Measurements from ENCODE around the gene ACSL3. TPM values are rescaled to one million over a fixed set of nuclear protein-coding genes. Genes with fewer than 3 reads are reported as not detected.
"Not testable (repeated sequence)": the region's sequence is repeated elsewhere in the genome, so short reads cannot be mapped to it uniquely, and the experiment has no call there.

The ACSL3 gene
- polyA plus RNA-seq, 3 donors = 74.2 to 91.8 (median 77.1) TPM

GRCh38 chr2:222907790-222908441 lies 47.1 kb downstream of the ACSL3 start:
- DNase-seq (ENCODE audit: low read depth in 3 of 3, low spot score in 2 of 3) = no peak

- no peak for DNase-seq (ENCODE audit: low read depth in 3 of 3, low spot score in 2 of 3)
Measured at GRCh38 chr2:222909286-222909685, 48.5 kb downstream of the ACSL3 start.

- DNase-seq (ENCODE audit: low read depth in 3 of 3, low spot score in 2 of 3) = no peak
Measured at GRCh38 chr2:222912117-222912516, 51.3 kb downstream of the ACSL3 start.

GRCh38 chr2:222912776-222913175 lies 51.9 kb downstream of the ACSL3 start:
- no peak for DNase-seq (ENCODE audit: low read depth in 3 of 3, low spot score in 2 of 3)

- DNase-seq (ENCODE audit: low read depth in 3 of 3, low spot score in 2 of 3) = no peak
Measured at GRCh38 chr2:222915092-222915957, 54.5 kb downstream of the ACSL3 start.

GRCh38 chr2:222916229-222917197 lies 55.7 kb downstream of the ACSL3 start:
- DNase-seq (ENCODE audit: low read depth in 3 of 3, low spot score in 2 of 3) = no peak

- DNase-seq (ENCODE audit: low read depth in 3 of 3, low spot score in 2 of 3) = not testable (repeated sequence)
Measured at GRCh38 chr2:222917212-222917611, 56.4 kb downstream of the ACSL3 start.

- no peak for DNase-seq (ENCODE audit: low read depth in 3 of 3, low spot score in 2 of 3)
Measured at GRCh38 chr2:222919841-222920526, 59.1 kb downstream of the ACSL3 start.

- DNase-seq (ENCODE audit: low read depth in 3 of 3, low spot score in 2 of 3) = no peak
Measured at GRCh38 chr2:222920657-222921186, 59.9 kb downstream of the ACSL3 start.

- no peak for DNase-seq (ENCODE audit: low read depth in 3 of 3, low spot score in 2 of 3)
Measured at GRCh38 chr2:222922019-222922800, 61.4 kb downstream of the ACSL3 start.

GRCh38 chr2:222926915-222927314 lies 66.1 kb downstream of the ACSL3 start:
- DNase-seq (ENCODE audit: low read depth in 3 of 3, low spot score in 2 of 3) = no peak

GRCh38 chr2:222927600-222927999 lies 66.8 kb downstream of the ACSL3 start:
- DNase-seq (ENCODE audit: low read depth in 3 of 3, low spot score in 2 of 3) = no peak

GRCh38 chr2:222928335-222928734 lies 67.5 kb downstream of the ACSL3 start:
- DNase-seq (ENCODE audit: low read depth in 3 of 3, low spot score in 2 of 3) = no peak

- DNase-seq (ENCODE audit: low read depth in 3 of 3, low spot score in 2 of 3) = no peak
Measured at GRCh38 chr2:222930862-222931261, 70.0 kb downstream of the ACSL3 start.

GRCh38 chr2:222931659-222932058 lies 70.8 kb downstream of the ACSL3 start:
- DNase-seq (ENCODE audit: low read depth in 3 of 3, low spot score in 2 of 3) = no peak

GRCh38 chr2:222933458-222933857 lies 72.6 kb downstream of the ACSL3 start:
- DNase-seq (ENCODE audit: low read depth in 3 of 3, low spot score in 2 of 3) = no peak

- no peak for DNase-seq (ENCODE audit: low read depth in 3 of 3, low spot score in 2 of 3)
Measured at GRCh38 chr2:222935688-222936298, 75.0 kb downstream of the ACSL3 start.

GRCh38 chr2:222936705-222937104 lies 75.9 kb downstream of the ACSL3 start:
- DNase-seq (ENCODE audit: low read depth in 3 of 3, low spot score in 2 of 3) = no peak

GRCh38 chr2:222938327-222938726 lies 77.5 kb downstream of the ACSL3 start:
- DNase-seq (ENCODE audit: low read depth in 3 of 3, low spot score in 2 of 3) = no peak

Measured in right renal cortex interstitium (tissue), 3 donors.